ENCODE results near the gene AARSD1.
"Not testable (repeated sequence)": the region's sequence is repeated elsewhere in the genome, so short reads cannot be mapped to it uniquely, and the experiment has no call there.

AARSD1 gene

GRCh38 chr17:42920106-42920900 is 44.0 kb downstream of the AARSD1 start:
- DNase-seq (ENCODE audit: low read depth, low spot score): peak; percentile 22

GRCh38 chr17:42919522-42920077 is 44.7 kb downstream of the AARSD1 start:
- DNase-seq (ENCODE audit: low read depth, low spot score): not testable (repeated sequence)

- no peak for DNase-seq (ENCODE audit: low read depth, low spot score)
Measured at GRCh38 chr17:42918902-42919521, 45.2 kb downstream of the AARSD1 start.

- DNase-seq (ENCODE audit: low read depth, low spot score): peak; percentile 15
Measured at GRCh38 chr17:42917236-42917603, 47.0 kb downstream of the AARSD1 start.

GRCh38 chr17:42916388-42917235 is 47.6 kb downstream of the AARSD1 start:
- DNase-seq (ENCODE audit: low read depth, low spot score): not testable (repeated sequence)

- DNase-seq (ENCODE audit: low read depth, low spot score): not testable (repeated sequence)
Measured at GRCh38 chr17:42915288-42915687, 49.0 kb downstream of the AARSD1 start.

GRCh38 chr17:42913981-42914617 is 50.2 kb downstream of the AARSD1 start:
- no peak for DNase-seq (ENCODE audit: low read depth, low spot score)

GRCh38 chr17:42913522-42913921 is 50.7 kb downstream of the AARSD1 start:
- no peak for DNase-seq (ENCODE audit: low read depth, low spot score)

- DNase-seq (ENCODE audit: low read depth, low spot score): no peak
Measured at GRCh38 chr17:42908872-42909700, 55.2 kb downstream of the AARSD1 start.

GRCh38 chr17:42906772-42907446 is 57.3 kb downstream of the AARSD1 start:
- DNase-seq (ENCODE audit: low read depth, low spot score): no peak

- DNase-seq (ENCODE audit: low read depth, low spot score): no peak
Measured at GRCh38 chr17:42904110-42904469, 60.2 kb downstream of the AARSD1 start.

- no peak for DNase-seq (ENCODE audit: low read depth, low spot score)
Measured at GRCh38 chr17:42901535-42902229, 62.6 kb downstream of the AARSD1 start.

Measured in ELF-1 (cell line).